Kidney glomerular epithelial cell (primary cell): Measurements from ENCODE around the gene ANO6.

ENCODE experiments used
- DNase-seq: peaks from one replicate; lab custom pipeline; 2025; lab: John Stamatoyannopoulos, UW

Gene ANO6

GRCh38 chr12:45458854-45459807, 243.2 kb downstream of the ANO6 start:
- DNase-seq = no peak

GRCh38 chr12:45462506-45462905, 246.6 kb downstream of the ANO6 start:
- DNase-seq = no peak

GRCh38 chr12:45464699-45465098, 248.8 kb downstream of the ANO6 start:
- no peak for DNase-seq

- DNase-seq = no peak
Observed at GRCh38 chr12:45468751-45469615, 253.1 kb downstream of the ANO6 start.

- DNase-seq = no peak
Observed at GRCh38 chr12:45469902-45470301, 254.0 kb downstream of the ANO6 start.

GRCh38 chr12:45473636-45474035, 257.7 kb downstream of the ANO6 start:
- DNase-seq = no peak

- no peak for DNase-seq
Observed at GRCh38 chr12:45475594-45475993, 259.7 kb downstream of the ANO6 start.

GRCh38 chr12:45477526-45477925, 261.6 kb downstream of the ANO6 start:
- no peak for DNase-seq

GRCh38 chr12:45478931-45479330, 263.0 kb downstream of the ANO6 start:
- no peak for DNase-seq

- no peak for DNase-seq
Observed at GRCh38 chr12:45481746-45482145, 265.9 kb downstream of the ANO6 start.

GRCh38 chr12:45483571-45483970, 267.7 kb downstream of the ANO6 start:
- no peak for DNase-seq
